Measurements from ENCODE around the gene ALDH4A1.
"Not testable (repeated sequence)": the region's sequence is repeated elsewhere in the genome, so short reads cannot be mapped to it uniquely, and the experiment has no call there.

The ALDH4A1 gene

DNA sequence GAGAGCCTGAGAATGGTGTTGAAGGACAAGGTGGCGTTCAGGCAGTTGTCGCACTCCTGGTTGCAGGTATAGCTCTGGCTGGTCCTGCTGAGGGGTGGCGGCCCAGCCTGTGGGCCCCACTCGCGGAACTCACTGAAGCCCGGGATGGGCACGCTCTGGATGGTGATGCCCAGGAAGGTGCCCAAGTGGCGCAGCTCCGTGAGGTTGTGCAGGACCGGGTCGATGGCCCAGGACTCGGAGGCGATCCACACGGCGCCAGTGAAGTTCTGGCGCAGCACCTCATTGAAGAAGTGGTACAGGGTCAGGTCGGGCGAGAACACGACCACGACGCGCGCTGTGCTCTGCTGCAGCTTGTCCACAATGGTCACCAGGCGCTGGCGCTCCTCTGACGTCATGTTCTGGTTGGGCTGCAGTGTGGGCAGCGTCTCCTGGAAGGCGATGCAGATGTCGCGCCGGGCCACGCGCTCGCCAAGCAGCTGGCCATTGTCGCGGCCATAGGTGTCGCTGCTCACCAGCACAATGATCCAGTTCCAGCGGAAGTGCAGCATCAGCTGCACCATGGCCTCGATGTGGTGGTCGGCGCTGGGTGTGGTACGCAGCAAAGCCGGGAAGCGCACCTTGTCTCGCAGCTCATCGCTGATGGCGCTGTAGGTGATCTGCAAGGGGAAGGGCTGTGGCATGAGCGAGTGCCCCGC is 47.9 kb downstream of the ALDH4A1 start:
- CTCF ChIA-PET: no interaction called here
- no peak for DNase-seq (ENCODE audit: low read depth, low spot score)
- POLR2A ChIA-PET: no interaction called here
- H3K4me3 ChIP-seq (ENCODE audit: low read depth, low read length): no peak overlapping the region
- TF ChIP-seq CTCF (IDR thresholded peaks at IDR 0.05; ENCODE audit: insufficient read depth, low read length, missing control alignments): no peak

GRCh38 chr1:18852501-18852900 is 49.9 kb downstream of the ALDH4A1 start:
- DNase-seq (ENCODE audit: low read depth, low spot score): no peak
- no peak for TF ChIP-seq CTCF (IDR thresholded peaks at IDR 0.05; ENCODE audit: insufficient read depth, low read length, missing control alignments)
- no peak overlapping the region for H3K4me3 ChIP-seq (ENCODE audit: low read depth, low read length)
- ChIA-PET CTCF (no interaction called here), POLR2A (no interaction called here)

- TF ChIP-seq CTCF (IDR thresholded peaks at IDR 0.05; ENCODE audit: insufficient read depth, low read length, missing control alignments): no peak
- CTCF ChIA-PET: interaction anchor here (2.1 kb wide), 1 partner anchor 28 kb away, joined by 4 read pairs; no protein-coding TSS in a partner anchor
- no peak overlapping the region for H3K4me3 ChIP-seq (ENCODE audit: low read depth, low read length)
- no peak for DNase-seq (ENCODE audit: low read depth, low spot score)
- POLR2A ChIA-PET: no interaction called here
These were observed 53.1 kb downstream of the ALDH4A1 start for GRCh38 chr1:18849261-18849711.

GRCh38 chr1:18847723-18848122 is 54.6 kb downstream of the ALDH4A1 start:
- H3K4me3 ChIP-seq (ENCODE audit: low read depth, low read length); DNase-seq (ENCODE audit: low read depth, low spot score); POLR2A ChIA-PET: not testable (repeated sequence)
- CTCF ChIA-PET: interaction anchor here (1.1 to 2.1 kb wide), 2 partner anchors 27 to 251 kb away, joined by 4 read pairs; no protein-coding TSS in a partner anchor

- CTCF ChIA-PET: no interaction called here
- no peak for DNase-seq (ENCODE audit: low read depth, low spot score)
- H3K4me3 ChIP-seq (ENCODE audit: low read depth, low read length): no peak overlapping the region
- TF ChIP-seq CTCF (IDR thresholded peaks at IDR 0.05; ENCODE audit: insufficient read depth, low read length, missing control alignments): no peak
- POLR2A ChIA-PET: no interaction called here
These were observed 62.2 kb downstream of the ALDH4A1 start for GRCh38 chr1:18840145-18840544.

DNA sequence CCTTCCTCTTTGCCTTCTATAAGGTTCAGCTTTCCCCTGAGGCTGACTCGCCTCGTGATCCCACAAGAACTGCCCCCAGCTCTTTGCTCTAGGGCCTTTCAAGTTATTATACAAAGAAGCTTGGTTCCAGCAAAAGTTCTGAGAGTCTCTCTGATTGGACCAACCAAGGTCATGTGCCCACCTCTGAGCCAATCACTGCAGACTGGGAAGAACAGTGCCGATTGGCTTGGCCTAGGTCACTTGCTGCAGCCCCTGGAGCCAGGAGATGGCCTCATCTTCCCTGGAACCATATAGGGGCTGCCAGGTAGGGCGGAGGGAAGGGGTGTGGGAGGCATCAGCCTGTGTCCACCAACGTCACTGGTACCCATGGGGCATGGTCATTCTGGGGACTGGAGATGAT is 65.7 kb downstream of the ALDH4A1 start:
- TF ChIP-seq CTCF (IDR thresholded peaks at IDR 0.05; ENCODE audit: insufficient read depth, low read length, missing control alignments): no peak
- ChIA-PET CTCF (interaction anchor here (1.0 to 1.9 kb wide), 3 partner anchors 13 to 239 kb away, joined by 4 to 5 read pairs (median 5); no protein-coding TSS in a partner anchor), POLR2A (interaction anchor here (0.6 kb wide), 1 partner anchor 36 kb away, joined by 3 read pairs; no protein-coding TSS in a partner anchor)
- no peak for DNase-seq (ENCODE audit: low read depth, low spot score)
- H3K4me3 ChIP-seq (ENCODE audit: low read depth, low read length): no peak overlapping the region

DNA sequence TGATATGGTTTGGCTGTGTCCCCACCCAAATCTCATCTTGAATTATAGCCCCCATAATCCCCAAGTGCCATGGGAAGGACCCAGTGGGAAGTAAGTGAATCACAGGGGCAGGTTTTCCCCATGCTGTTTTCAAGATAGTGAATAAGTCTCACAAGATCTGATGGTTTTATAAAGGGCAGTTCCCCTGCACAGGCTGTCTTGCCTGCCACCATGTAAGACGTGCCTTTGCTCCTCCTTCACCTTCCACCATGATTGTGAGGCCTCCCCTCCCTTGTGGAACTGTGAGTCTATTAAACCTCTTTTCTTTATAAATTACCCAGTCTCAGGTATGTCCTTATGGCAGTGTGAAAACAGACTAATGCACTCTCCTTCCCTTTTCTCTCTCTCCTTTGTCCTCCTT is 70.0 kb downstream of the ALDH4A1 start:
- CTCF ChIA-PET: not testable (repeated sequence)

More for the DNA sequence above, 70.0 kb downstream of the ALDH4A1 start:
- POLR2A ChIA-PET; DNase-seq (ENCODE audit: low read depth, low spot score); H3K4me3 ChIP-seq (ENCODE audit: low read depth, low read length): not testable (repeated sequence)
